HepG2 (cell line): ENCODE data around the gene SLITRK1. TPM values are rescaled to one million over a fixed set of nuclear protein-coding genes. Genes with fewer than 3 reads are reported as not detected.

ENCODE experiments used
- ATAC-seq: fragments of 200-7000 bp; cut with Tn5 transposase; 3 replicates; pipeline ENCODE4 v1.9.1; 2020; ENCODE audit warnings: mild to moderate bottlenecking, moderate library complexity
- BruUV-seq: library from RNA; stranded (reverse); fragments of 400-500 nt; replicated peaks from 2 replicates; lab custom pipeline; 2021; lab: Mats Ljungman, UMichigan
- CTCF ChIA-PET: fragments of 300-600 bp; formaldehyde crosslinking; extraction: SDS; loops from one replicate; lab custom pipeline; 2021; ENCODE audit warnings: low total read pairs, inconsistent platforms, low intra/inter-chr PET ratio; lab: Yijun Ruan, JAX
- POLR2A ChIA-PET: fragments of 350-600 bp; sonication (Branson Sonifier 250); formaldehyde crosslinking; loops from one replicate; lab custom pipeline; 2020; ENCODE audit warnings: antibody characterized with exemption, inconsistent platforms; lab: Yijun Ruan, JAX
- DNase-seq: peaks from one replicate; pipeline ENCODE4 v3.0.0-alpha.2; 2015; ENCODE audit warnings: low spot score
- FAIRE-seq: peaks from 3 replicates; lab custom pipeline; 2011; peaks lifted over from hg19 to GRCh38; lab: Jason Lieb, UNC
- H2AFZ ChIP-seq: one replicate; pipeline ENCODE4 v1.6.1; 2011; ENCODE audit warnings: low read length, inconsistent platforms
- H3K27ac ChIP-seq: fragments of 300-600 bp; 3 replicates; pipeline ENCODE4 v1.8.0; 2011; ENCODE audit warnings: mixed run types, mild to moderate bottlenecking, mixed read lengths, low read length, inconsistent platforms; ENCODE audit not compliant: insufficient read depth; ENCODE audit errors: extremely low read length
- H3K27me3 ChIP-seq, 2 experiments: fragments of 200-600 bp in 1 of 2; 2 replicates in 1 of 2; 3 replicates in 1 of 2; pipeline versions ENCODE4 v1.6.0 to v1.8.0; 2011; ENCODE audit warnings: low read length in 2 of 2, mild to moderate bottlenecking in 2 of 2, moderate library complexity in 2 of 2, inconsistent platforms in 1 of 2; ENCODE audit not compliant: insufficient read depth in 2 of 2, control insufficient read depth in 1 of 2
- H3K36me3 ChIP-seq, 2 experiments: fragments of 200-600 bp in 1 of 2; replicated peaks in 1 of 2; 2 replicates in 1 of 2; 3 replicates in 1 of 2; pipeline versions ENCODE4 v1.5.1 to v1.8.0; 2011; ENCODE audit warnings: low read length in 2 of 2, inconsistent platforms in 1 of 2; ENCODE audit not compliant: insufficient read depth in 2 of 2, control insufficient read depth in 1 of 2
- H3K4me1 ChIP-seq: 2 replicates; pipeline ENCODE4 v1.5.1; 2012; ENCODE audit warnings: low read length, inconsistent platforms; ENCODE audit not compliant: insufficient read depth
- H3K4me2 ChIP-seq: 2 replicates; pipeline ENCODE4 v1.6.0; 2011; ENCODE audit warnings: low read depth, low read length, inconsistent platforms
- H3K4me3 ChIP-seq, 3 experiments: fragments of 200-600 bp in 1 of 3; sonication (generic), shearing (Covaris generic) in 1 of 3; replicated peaks in 1 of 3; 2 replicates each; pipeline ENCODE4 v1.5.1; 2011 to 2016; ENCODE audit warnings: low read length in 3 of 3, inconsistent platforms in 2 of 3, low read depth in 2 of 3, mild to moderate bottlenecking in 2 of 3, control low read depth in 1 of 3, mixed read lengths in 1 of 3; ENCODE audit not compliant: insufficient read depth in 1 of 3
- H3K79me2 ChIP-seq: one replicate; pipeline ENCODE4 v1.6.1; 2011; ENCODE audit warnings: low read length, inconsistent platforms; ENCODE audit not compliant: insufficient read depth
- H3K9ac ChIP-seq: 2 replicates; pipeline ENCODE4 v1.6.0; 2011; ENCODE audit warnings: mild to moderate bottlenecking, low read depth, low read length, inconsistent platforms; ENCODE audit not compliant: insufficient read depth
- H3K9me3 ChIP-seq: 2 replicates; pipeline ENCODE4 v1.5.1; 2012; ENCODE audit warnings: mild to moderate bottlenecking, low read length
- H4K20me1 ChIP-seq: 2 replicates; pipeline ENCODE4 v1.6.0; 2011; ENCODE audit warnings: inconsistent platforms, mild to moderate bottlenecking, low read length, moderate library complexity; ENCODE audit not compliant: insufficient read depth
- ERF ChIP-seq: IDR thresholded peaks from 2 replicates; pipeline ENCODE4 v1.6.1; 2018; ENCODE audit warnings: missing biosample characterization, missing genetic modification reagents
- HNRNPL ChIP-seq: fragments of 200-400 bp; formaldehyde crosslinking; IDR thresholded peaks from 2 replicates; pipeline ENCODE4 v1.6.1; 2017; ENCODE audit warnings: mild to moderate bottlenecking, low read depth, low read length
- MAFF ChIP-seq: IDR thresholded peaks from 2 replicates; pipeline ENCODE4 v1.6.1; 2011; ENCODE audit warnings: low read depth, low read length, improper control_type of control experiment
- NPAS2 ChIP-seq: sonication (generic); formaldehyde crosslinking; IDR thresholded peaks from 2 replicates; pipeline ENCODE4 v1.8.0; 2022; ENCODE audit warnings: mild to moderate bottlenecking, missing genetic modification reagents, borderline replicate concordance
- RFX3 ChIP-seq: IDR thresholded peaks from 2 replicates; pipeline ENCODE4 v1.6.1; 2016; ENCODE audit warnings: missing biosample characterization, missing genetic modification reagents
- SMAD3 ChIP-seq: sonication (generic); formaldehyde crosslinking; IDR thresholded peaks from 2 replicates; pipeline ENCODE4 v1.4.0; 2020; ENCODE audit warnings: missing genetic modification reagents
- SP1 ChIP-seq, 2 experiments: fragments of 450-650 bp in 1 of 2; sonication (generic) in 1 of 2; formaldehyde crosslinking in 1 of 2; IDR thresholded peaks; 2 replicates each; pipeline versions ENCODE4 v1.4.0 to v1.6.1; 2016 to 2020; ENCODE audit warnings: missing genetic modification reagents in 1 of 2
- SRF ChIP-seq: IDR thresholded peaks from 2 replicates; pipeline ENCODE4 v1.6.1; 2011; ENCODE audit warnings: mild to moderate bottlenecking, low read depth, low read length, moderate library complexity
- TFDP2 ChIP-seq: sonication (generic); formaldehyde crosslinking; IDR thresholded peaks from 2 replicates; pipeline ENCODE4 v1.4.0; 2020; ENCODE audit warnings: missing genetic modification reagents
- ZBTB4 ChIP-seq: sonication (generic); formaldehyde crosslinking; IDR thresholded peaks from 2 replicates; pipeline ENCODE4 v1.4.0; 2020; ENCODE audit warnings: missing genetic modification reagents, mild to moderate bottlenecking, borderline replicate concordance
- ZGPAT ChIP-seq: IDR thresholded peaks from 2 replicates; pipeline ENCODE4 v1.6.1; 2016; ENCODE audit warnings: mild to moderate bottlenecking
- ZNF235 ChIP-seq: sonication (generic); formaldehyde crosslinking; IDR thresholded peaks from 2 replicates; pipeline ENCODE4 v1.8.1; 2023; ENCODE audit warnings: mild to moderate bottlenecking, missing genetic modification reagents, borderline replicate concordance
- ZNF260 ChIP-seq: sonication (generic); formaldehyde crosslinking; IDR thresholded peaks from 2 replicates; pipeline ENCODE4 v1.4.0; 2020; ENCODE audit warnings: missing genetic modification reagents, low read depth, mild to moderate bottlenecking, borderline replicate concordance
- in situ Hi-C: cut with HindIII; loops from 2 replicates; pipeline ENCODE4 v1.10.0; 2017; ENCODE audit warnings: low pct_unique_long_range_greater_than_20kb; ENCODE audit not compliant: extremely low pct_ligation_motif_present
- intact Hi-C: fragments of 100-400 bp; cut with micrococcal nuclease; formaldehyde crosslinking; loops from one replicate; pipeline ENCODE4 v1.10.0; 2022; ENCODE audit not compliant: unreplicated experiment
- polyA plus RNA-seq, 8 experiments: library from polyadenylated mRNA; depleted of rRNA in 3 of 8; stranded (reverse) in 7 of 8; unstranded in 1 of 8; fragments of >200 nt; fragmentation: Illumina TruSeq in 4 of 8; extraction: Trizol in 4 of 8; gene quantifications; 2 replicates each; pipeline versions ENCODE4 v1.2.1 to v1.2.3, GENCODE V29; 2011 to 2016; ENCODE audit warnings: low read depth in 4 of 8, missing spikeins in 1 of 8, mixed read lengths in 1 of 8; ENCODE audit not compliant: insufficient read depth in 1 of 8
- total RNA-seq, 5 experiments: library from RNA; depleted of rRNA; stranded (reverse); fragments of >200 nt; fragmentation: Illumina TruSeq; extraction: Trizol; gene quantifications; 2 replicates each; pipeline ENCODE4 v1.2.3, GENCODE V29; 2016; ENCODE audit warnings: low read depth in 1 of 5

Gene SLITRK1
- total and polyA plus RNA-seq, 2 of the 13 experiments (the other 11 are each of a cell fraction or from before 2014, with no cell fraction given) = not detected

GRCh38 chr13:83867708-83868107 lies 14.6 kb downstream of the SLITRK1 start:
- CTCF ChIA-PET = no interaction called here
- in situ Hi-C loops = no loop called here
- FAIRE-seq (no peak), DNase-seq (no peak), ATAC-seq (no peak)
- Histone ChIP-seq H3K27me3 (no peaks in the 10 kb centered on the region), H4K20me1 (no peaks in the 10 kb centered on the region), H3K4me2 (no peak overlapping the region), H3K4me1 (no peaks in the 10 kb centered on the region), H3K9me3 (no peaks in the 10 kb centered on the region), H3K36me3 (no peaks in the 10 kb centered on the region), H3K79me2 (no peaks in the 10 kb centered on the region), H3K27ac (no peak overlapping the region), H3K4me3 (no peak overlapping the region), H2AFZ (no peak overlapping the region), H3K9ac (no peak overlapping the region)
- TF ChIP-seq ERF (no peak), TFDP2 (CRISPR knock-in tag) (no peak), RFX3 (CRISPR knock-in tag) (no peak), ZGPAT (CRISPR knock-in tag) (no peak), SP1 (IDR thresholded peaks at IDR 0.05) (no peak), SP1 (CRISPR knock-in tag; IDR thresholded peaks at IDR 0.05) (no peak), HNRNPL (no peak), SRF (no peak), SMAD3 (CRISPR knock-in tag) (no peak), ZBTB4 (CRISPR knock-in tag) (no peak), ZNF235 (CRISPR knock-in tag) (no peak), NPAS2 (CRISPR knock-in tag) (no peak), ZNF260 (CRISPR knock-in tag) (no peak), MAFF (no peak)
- POLR2A ChIA-PET = no interaction called here
- intact Hi-C loops = no loop called here
- BruUV-seq = no TSS peak
